ENCODE results near the gene WFIKKN1.

WFIKKN1 gene

DNA sequence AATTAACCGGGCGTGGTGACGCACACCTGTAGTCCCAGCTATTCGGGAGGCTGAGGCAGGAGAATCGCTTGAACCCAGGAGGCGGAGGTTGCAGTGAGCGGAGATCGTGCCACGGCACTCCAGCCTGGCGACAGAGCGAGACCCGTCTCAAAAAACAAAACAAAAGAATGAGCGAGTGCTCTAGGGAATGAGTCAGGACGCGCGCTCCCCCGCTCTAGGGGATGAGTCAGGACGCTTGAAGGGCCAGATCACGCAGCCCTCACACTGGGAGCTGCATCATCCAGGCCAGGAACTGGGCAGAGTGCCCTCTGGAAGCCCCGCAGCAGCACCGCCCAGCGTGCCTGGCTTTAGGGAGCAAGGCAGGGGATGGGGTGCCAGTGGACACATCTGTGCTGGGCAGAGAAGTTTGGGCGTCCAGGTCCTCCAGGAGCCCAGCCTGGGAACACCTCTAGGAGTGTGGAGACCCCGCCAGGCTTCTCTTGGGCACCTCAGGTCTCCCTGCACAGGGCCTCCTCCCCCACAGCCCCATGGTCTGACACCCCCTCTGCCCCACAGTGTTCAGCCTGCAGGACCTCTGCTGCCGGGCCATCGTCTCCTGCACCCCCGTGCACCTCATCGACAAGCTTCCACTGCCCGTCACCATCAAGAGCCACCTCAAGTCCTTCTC is 3.9 kb upstream of the WFIKKN1 start:
- Mint-ChIP-seq H3K36me3 (no peaks in the 10 kb centered on the region), H3K27me3 (no peaks in the 10 kb centered on the region), H3K27ac (no peak overlapping the region), H3K4me3 (no peak overlapping the region), H3K4me1 (ENCODE audit: low read depth) (no peaks in the 10 kb centered on the region), H3K9me3 (ENCODE audit: low read depth) (no peaks in the 10 kb centered on the region)

DNA sequence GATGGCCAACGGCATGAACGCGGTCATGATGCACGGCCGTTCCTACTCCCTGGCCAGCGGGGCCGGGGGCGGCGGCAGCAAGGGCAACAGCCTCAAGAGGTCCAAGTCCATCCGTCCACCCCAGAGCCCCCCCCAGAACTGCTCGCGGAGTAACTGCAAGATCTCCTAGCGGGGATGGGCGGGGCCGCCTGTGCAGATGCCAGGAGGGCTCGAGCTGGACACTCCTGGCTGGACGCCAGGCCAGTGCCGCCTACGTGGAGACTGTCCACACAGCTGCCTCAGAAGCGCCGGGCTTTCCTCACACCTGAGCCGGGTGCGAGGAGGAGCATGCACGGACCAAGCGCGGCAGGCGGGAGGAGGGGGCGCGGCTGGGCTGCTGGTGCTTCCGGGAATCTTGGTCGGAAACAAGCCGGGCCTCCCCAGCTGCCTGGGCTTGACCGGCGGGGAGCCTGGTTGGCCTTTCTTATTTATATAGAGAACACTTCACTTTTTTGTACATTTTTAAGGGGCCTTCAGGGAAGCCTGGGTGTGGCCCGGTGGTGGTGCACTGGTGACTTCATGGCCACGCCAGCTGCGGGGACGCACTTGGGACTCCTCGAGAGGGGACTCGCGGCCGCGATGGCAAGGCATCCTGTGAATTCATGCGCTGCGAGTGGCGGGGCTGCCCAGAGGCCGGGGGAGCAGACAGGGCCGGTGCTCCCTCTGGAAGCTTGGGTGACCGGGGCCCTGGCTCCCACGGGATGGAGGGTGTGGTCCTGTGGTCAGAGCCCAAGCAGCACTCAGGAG is 3.1 kb upstream of the WFIKKN1 start:
- H3K9me3 Mint-ChIP-seq (ENCODE audit: low read depth) = no peaks in the 10 kb centered on the region
- no peaks in the 10 kb centered on the region for H3K27me3 Mint-ChIP-seq
- no peaks in the 10 kb centered on the region for H3K4me1 Mint-ChIP-seq (ENCODE audit: low read depth)
- H3K4me3 Mint-ChIP-seq = no peak overlapping the region
- H3K27ac Mint-ChIP-seq = no peak overlapping the region
- no peaks in the 10 kb centered on the region for H3K36me3 Mint-ChIP-seq

DNA sequence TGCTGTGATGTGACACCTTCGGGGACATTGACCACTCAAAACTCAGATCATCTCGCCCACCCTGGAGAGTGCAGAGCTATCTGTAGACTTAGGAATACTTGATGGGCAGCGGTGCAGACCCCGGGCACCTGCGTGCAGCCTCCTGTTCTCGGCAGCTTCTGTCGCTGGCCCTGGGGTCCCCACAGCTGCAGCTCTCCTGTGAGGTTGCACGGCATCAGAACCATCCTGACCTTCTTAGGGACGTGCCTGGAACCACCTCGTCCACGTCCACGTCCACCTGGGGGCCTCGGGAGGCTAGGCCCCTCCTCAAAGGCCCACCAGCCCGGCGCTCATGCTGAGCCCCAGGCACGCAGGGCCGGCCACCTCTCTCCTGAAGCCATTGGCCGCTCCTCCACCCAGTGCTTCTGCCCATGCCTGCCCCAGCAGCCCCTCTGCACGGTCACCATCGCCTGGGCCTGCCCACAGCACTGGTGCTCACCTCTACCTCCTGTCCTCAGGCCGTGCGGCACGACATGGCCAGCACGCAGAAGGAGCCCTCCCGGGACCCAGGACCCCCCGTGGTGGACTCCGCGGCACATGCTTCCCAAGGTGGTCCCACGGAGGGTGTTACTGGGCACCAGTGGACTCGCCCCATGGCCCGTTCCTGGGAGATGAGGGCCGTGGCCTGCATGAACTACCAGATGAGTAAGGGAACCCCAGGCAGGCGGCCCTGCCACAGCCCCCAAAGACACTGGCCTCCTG is 2.3 kb upstream of the WFIKKN1 start:
- H3K27ac Mint-ChIP-seq = no peak overlapping the region
- H3K36me3 Mint-ChIP-seq = no peaks in the 10 kb centered on the region
- H3K9me3 Mint-ChIP-seq (ENCODE audit: low read depth) = no peaks in the 10 kb centered on the region
- no peaks in the 10 kb centered on the region for H3K4me1 Mint-ChIP-seq (ENCODE audit: low read depth)
- no peak overlapping the region for H3K4me3 Mint-ChIP-seq
- no peaks in the 10 kb centered on the region for H3K27me3 Mint-ChIP-seq

- peaks cover under 1% of the 10 kb centered on the region for H3K4me1 Mint-ChIP-seq (ENCODE audit: low read depth)
- no peak overlapping the region for H3K4me3 Mint-ChIP-seq
- H3K9me3 Mint-ChIP-seq (ENCODE audit: low read depth) = no peaks in the 10 kb centered on the region
- H3K27ac Mint-ChIP-seq = no peak overlapping the region
- H3K27me3 Mint-ChIP-seq = no peaks in the 10 kb centered on the region
- H3K36me3 Mint-ChIP-seq = no peaks in the 10 kb centered on the region
Measured at GRCh38 chr16:629185-629832, 1.5 kb upstream of the WFIKKN1 start.

- no peaks in the 10 kb centered on the region for H3K27me3 Mint-ChIP-seq
- H3K4me1 Mint-ChIP-seq (ENCODE audit: low read depth) = peaks cover 2% of the 10 kb centered on the region
- no peaks in the 10 kb centered on the region for H3K9me3 Mint-ChIP-seq (ENCODE audit: low read depth)
- H3K27ac Mint-ChIP-seq = no peak overlapping the region
- H3K36me3 Mint-ChIP-seq = no peaks in the 10 kb centered on the region
- H3K4me3 Mint-ChIP-seq = no peak overlapping the region
Measured at GRCh38 chr16:629833-630248, 944 bp upstream of the WFIKKN1 start.

- Mint-ChIP-seq H3K4me1 (ENCODE audit: low read depth) (peaks cover 3% of the 10 kb centered on the region), H3K4me3 (no peak overlapping the region), H3K36me3 (no peaks in the 10 kb centered on the region), H3K9me3 (ENCODE audit: low read depth) (no peaks in the 10 kb centered on the region), H3K27ac (no peak overlapping the region), H3K27me3 (no peaks in the 10 kb centered on the region)
Measured at GRCh38 chr16:630249-630814, 453 bp upstream of the WFIKKN1 start.

- Mint-ChIP-seq H3K4me1 (ENCODE audit: low read depth) (peaks cover 7% of the 10 kb centered on the region), H3K36me3 (no peaks in the 10 kb centered on the region), H3K9me3 (ENCODE audit: low read depth) (no peaks in the 10 kb centered on the region), H3K27ac (no peak overlapping the region), H3K27me3 (no peaks in the 10 kb centered on the region), H3K4me3 (no peak overlapping the region)
Measured at GRCh38 chr16:631808-632358, 1.1 kb downstream of the WFIKKN1 start.

DNA sequence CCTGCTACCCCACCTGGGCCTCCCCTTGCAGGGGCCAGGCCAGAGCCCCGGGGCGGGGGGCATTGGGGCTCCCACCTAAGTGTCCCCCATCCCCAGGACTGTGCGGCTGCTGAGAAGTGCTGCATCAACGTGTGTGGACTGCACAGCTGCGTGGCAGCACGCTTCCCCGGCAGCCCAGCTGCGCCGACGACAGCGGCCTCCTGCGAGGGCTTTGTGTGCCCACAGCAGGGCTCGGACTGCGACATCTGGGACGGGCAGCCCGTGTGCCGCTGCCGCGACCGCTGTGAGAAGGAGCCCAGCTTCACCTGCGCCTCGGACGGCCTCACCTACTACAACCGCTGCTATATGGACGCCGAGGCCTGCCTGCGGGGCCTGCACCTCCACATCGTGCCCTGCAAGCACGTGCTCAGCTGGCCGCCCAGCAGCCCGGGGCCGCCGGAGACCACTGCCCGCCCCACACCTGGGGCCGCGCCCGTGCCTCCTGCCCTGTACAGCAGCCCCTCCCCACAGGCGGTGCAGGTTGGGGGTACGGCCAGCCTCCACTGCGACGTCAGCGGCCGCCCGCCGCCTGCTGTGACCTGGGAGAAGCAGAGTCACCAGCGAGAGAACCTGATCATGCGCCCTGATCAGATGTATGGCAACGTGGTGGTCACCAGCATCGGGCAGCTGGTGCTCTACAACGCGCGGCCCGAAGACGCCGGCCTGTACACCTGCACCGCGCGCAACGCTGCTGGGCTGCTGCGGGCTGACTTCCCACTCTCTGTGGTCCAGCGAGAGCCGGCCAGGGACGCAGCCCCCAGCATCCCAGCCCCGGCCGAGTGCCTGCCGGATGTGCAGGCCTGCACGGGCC is 1.9 kb downstream of the WFIKKN1 start:
- no peaks in the 10 kb centered on the region for H3K9me3 Mint-ChIP-seq (ENCODE audit: low read depth)
- no peaks in the 10 kb centered on the region for H3K36me3 Mint-ChIP-seq
- H3K4me3 Mint-ChIP-seq = no peak overlapping the region

DNA sequence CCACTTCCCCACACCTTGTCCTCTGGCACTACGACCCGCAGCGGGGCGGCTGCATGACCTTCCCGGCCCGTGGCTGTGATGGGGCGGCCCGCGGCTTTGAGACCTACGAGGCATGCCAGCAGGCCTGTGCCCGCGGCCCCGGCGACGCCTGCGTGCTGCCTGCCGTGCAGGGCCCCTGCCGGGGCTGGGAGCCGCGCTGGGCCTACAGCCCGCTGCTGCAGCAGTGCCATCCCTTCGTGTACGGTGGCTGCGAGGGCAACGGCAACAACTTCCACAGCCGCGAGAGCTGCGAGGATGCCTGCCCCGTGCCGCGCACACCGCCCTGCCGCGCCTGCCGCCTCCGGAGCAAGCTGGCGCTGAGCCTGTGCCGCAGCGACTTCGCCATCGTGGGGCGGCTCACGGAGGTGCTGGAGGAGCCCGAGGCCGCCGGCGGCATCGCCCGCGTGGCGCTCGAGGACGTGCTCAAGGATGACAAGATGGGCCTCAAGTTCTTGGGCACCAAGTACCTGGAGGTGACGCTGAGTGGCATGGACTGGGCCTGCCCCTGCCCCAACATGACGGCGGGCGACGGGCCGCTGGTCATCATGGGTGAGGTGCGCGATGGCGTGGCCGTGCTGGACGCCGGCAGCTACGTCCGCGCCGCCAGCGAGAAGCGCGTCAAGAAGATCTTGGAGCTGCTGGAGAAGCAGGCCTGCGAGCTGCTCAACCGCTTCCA is 2.7 kb downstream of the WFIKKN1 start:
- H3K36me3 Mint-ChIP-seq = no peaks in the 10 kb centered on the region
- no peaks in the 10 kb centered on the region for H3K27me3 Mint-ChIP-seq
- no peak overlapping the region for H3K4me3 Mint-ChIP-seq
- H3K27ac Mint-ChIP-seq = no peak overlapping the region
- H3K4me1 Mint-ChIP-seq (ENCODE audit: low read depth) = peaks cover 7% of the 10 kb centered on the region
- H3K9me3 Mint-ChIP-seq (ENCODE audit: low read depth) = no peaks in the 10 kb centered on the region

More for the DNA sequence above, 1.9 kb downstream of the WFIKKN1 start:
- H3K4me1 Mint-ChIP-seq (ENCODE audit: low read depth) = peaks cover 7% of the 10 kb centered on the region
- no peaks in the 10 kb centered on the region for H3K27me3 Mint-ChIP-seq
- no peak overlapping the region for H3K27ac Mint-ChIP-seq

GRCh38 chr16:634051-634670 is 3.4 kb downstream of the WFIKKN1 start:
- H3K36me3 Mint-ChIP-seq = no peaks in the 10 kb centered on the region
- no peaks in the 10 kb centered on the region for H3K9me3 Mint-ChIP-seq (ENCODE audit: low read depth)
- no peaks in the 10 kb centered on the region for H3K27me3 Mint-ChIP-seq
- H3K4me3 Mint-ChIP-seq = peak overlapping the region; percentile 68
- no peak overlapping the region for H3K27ac Mint-ChIP-seq
- peaks cover 7% of the 10 kb centered on the region for H3K4me1 Mint-ChIP-seq (ENCODE audit: low read depth)

DNA sequence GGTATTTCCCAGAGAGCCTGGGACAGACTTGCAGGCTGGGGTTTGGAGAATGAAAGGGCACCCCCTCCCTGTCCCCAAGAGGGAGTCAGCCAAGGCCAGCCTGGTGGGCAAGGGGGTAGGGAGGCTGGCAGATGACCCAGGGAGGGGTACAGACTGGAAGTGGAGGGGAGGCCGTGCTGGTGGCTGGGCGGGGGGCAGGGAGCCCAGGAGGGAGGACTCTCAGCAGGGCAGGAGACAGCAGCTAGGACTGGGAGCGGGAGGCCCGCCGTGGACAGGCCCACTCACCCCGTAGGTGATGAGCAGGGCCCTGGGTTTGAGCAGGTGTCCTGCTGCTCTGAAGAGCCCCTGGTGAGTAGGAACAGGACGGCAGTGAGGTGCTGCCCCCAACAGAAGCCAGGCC is 4.2 kb downstream of the WFIKKN1 start:
- peaks cover 7% of the 10 kb centered on the region for H3K4me1 Mint-ChIP-seq (ENCODE audit: low read depth)
- H3K9me3 Mint-ChIP-seq (ENCODE audit: low read depth) = no peaks in the 10 kb centered on the region
- no peak overlapping the region for H3K27ac Mint-ChIP-seq
- H3K27me3 Mint-ChIP-seq = no peaks in the 10 kb centered on the region
- peak overlapping the region; percentile 68 for H3K4me3 Mint-ChIP-seq
- H3K36me3 Mint-ChIP-seq = no peaks in the 10 kb centered on the region

GRCh38 chr16:635573-636205 is 4.9 kb downstream of the WFIKKN1 start:
- Mint-ChIP-seq H3K4me3 (peak overlapping the region; percentile 63), H3K27me3 (no peaks in the 10 kb centered on the region), H3K9me3 (ENCODE audit: low read depth) (no peaks in the 10 kb centered on the region), H3K36me3 (no peaks in the 10 kb centered on the region), H3K27ac (no peak overlapping the region), H3K4me1 (ENCODE audit: low read depth) (peaks cover 7% of the 10 kb centered on the region)

Measured in activated naive CD8-positive, alpha-beta T cell (primary cell).